GM10248 (cell line): ENCODE results near the gene GRIFIN.

Experiments
- CTCF ChIA-PET: fragments of 300-600 bp; sonication (Branson Sonifier 250); formaldehyde crosslinking; extraction: SDS; loops from one replicate; lab custom pipeline; 2021; ENCODE audit warnings: antibody characterized with exemption; lab: Yijun Ruan, JAX
- POLR2A ChIA-PET: fragments of 350-650 bp; sonication (Branson Sonifier 250); formaldehyde crosslinking; extraction: SDS; loops from one replicate; lab custom pipeline; 2020; ENCODE audit warnings: antibody characterized with exemption; lab: Yijun Ruan, JAX
- DNase-seq: peaks from one replicate; pipeline ENCODE4 v3.0.0; 2012; ENCODE audit errors: extremely low spot score
- CTCF ChIP-seq: IDR thresholded peaks from 2 replicates; pipeline ENCODE4 v1.5.1; 2012; ENCODE audit warnings: mild to moderate bottlenecking, low read depth; ENCODE audit errors: extremely low read depth, missing control alignments, control extremely low read depth

The GRIFIN gene, protein sequence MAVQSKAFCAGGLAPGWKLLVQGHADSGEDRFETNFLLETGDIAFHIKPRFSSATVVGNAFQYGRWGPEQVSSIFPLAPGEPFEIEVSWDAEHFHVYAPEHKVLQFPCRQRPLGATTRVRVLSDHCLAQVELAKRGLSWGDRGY

DNA sequence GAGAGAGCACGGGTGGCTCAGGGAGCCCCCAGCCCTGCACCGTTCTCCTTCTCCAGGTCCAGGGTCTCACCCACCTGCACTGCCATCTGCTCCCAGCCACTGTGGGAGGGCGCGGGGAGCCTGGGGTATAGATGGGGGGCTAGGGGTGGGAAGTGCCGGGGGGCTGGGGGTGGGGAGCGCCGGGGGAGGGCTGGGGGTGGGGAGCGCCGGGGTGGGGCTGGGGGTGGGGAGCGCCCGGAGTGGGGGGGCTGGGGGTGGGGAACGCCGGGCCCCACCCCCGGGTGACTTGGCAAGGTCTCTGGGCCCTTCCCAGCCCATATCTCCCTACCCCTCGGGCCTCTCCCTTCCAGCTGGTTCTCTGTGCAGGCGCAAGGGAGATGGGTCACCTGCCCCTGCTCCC lies at the start of gene GRIFIN:
TSS of gene GRIFIN (minus strand) at position 101 of the 400 bp plus-strand sequence. CDS start at position 86, 15 bp downstream.
- CTCF ChIA-PET, result no interaction called here
- no peak for TF ChIP-seq CTCF
- POLR2A ChIA-PET, result no interaction called here
- DNase-seq, result no peak

GRCh38 chr7:2524808-2525657 lies 48.8 kb upstream of the GRIFIN start:
- DNase-seq, result no peak
- ChIA-PET CTCF (no interaction called here), POLR2A (no interaction called here)
- no peak for TF ChIP-seq CTCF

DNA sequence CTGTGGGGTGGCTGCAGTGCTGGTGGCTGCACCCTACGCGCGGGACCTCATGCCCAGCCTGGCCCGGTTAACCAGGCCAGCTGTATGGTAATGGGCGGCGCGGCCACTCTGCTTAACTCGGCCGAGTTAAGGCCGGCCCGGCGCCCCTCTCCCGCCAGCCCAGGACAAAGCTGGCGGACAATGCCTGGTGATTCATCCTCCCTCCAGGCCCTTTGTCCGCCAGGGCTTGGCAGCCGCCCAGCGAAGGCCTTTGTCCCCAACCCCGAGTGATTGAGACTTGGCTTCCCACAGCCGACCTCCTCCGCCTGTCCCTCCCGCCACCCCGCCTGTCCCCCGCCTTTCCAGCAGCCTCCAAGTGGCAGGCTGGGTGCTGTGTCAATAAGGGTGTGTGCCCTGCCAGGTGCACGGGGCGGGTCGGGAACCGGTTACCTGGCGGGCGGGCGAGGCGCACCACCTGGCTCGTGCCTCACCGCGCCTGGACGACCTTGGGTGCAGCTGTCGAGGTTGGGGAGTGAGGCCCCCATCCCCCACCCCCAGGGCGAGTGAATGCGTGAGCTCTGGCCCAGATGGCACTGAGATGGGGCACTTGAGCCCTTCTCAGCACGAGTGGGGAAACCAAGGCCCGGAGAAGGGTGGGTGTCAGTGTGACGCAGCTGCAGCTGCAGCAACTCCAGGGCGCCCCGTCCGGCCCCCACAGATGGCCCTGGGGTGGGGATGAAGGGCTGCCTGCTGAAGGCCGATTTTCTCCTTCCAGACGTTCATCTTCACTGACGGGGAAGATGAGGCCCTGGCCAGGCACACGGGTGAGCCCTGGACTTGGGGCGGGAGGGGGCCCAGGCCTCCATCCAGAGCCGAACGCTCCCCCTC lies 48.0 kb upstream of the GRIFIN start:
- DNase-seq, result no peak
- POLR2A ChIA-PET, result no interaction called here
- CTCF ChIA-PET, result no interaction called here
- no peak for TF ChIP-seq CTCF

- DNase-seq, result no peak
- TF ChIP-seq CTCF, result no peak
- CTCF ChIA-PET, result no interaction called here
- POLR2A ChIA-PET, result no interaction called here
Measured at GRCh38 chr7:2523461-2523936, 47.3 kb upstream of the GRIFIN start.

- DNase-seq, result no peak
- CTCF ChIA-PET, result interaction anchor here (0.9 to 1.0 kb wide), 2 partner anchors 24 to 54 kb away, joined by 3 to 4 read pairs; no protein-coding TSS in a partner anchor
- TF ChIP-seq CTCF, result no peak
- POLR2A ChIA-PET, result no interaction called here
Measured at GRCh38 chr7:2522780-2523433, 46.7 kb upstream of the GRIFIN start.

DNA sequence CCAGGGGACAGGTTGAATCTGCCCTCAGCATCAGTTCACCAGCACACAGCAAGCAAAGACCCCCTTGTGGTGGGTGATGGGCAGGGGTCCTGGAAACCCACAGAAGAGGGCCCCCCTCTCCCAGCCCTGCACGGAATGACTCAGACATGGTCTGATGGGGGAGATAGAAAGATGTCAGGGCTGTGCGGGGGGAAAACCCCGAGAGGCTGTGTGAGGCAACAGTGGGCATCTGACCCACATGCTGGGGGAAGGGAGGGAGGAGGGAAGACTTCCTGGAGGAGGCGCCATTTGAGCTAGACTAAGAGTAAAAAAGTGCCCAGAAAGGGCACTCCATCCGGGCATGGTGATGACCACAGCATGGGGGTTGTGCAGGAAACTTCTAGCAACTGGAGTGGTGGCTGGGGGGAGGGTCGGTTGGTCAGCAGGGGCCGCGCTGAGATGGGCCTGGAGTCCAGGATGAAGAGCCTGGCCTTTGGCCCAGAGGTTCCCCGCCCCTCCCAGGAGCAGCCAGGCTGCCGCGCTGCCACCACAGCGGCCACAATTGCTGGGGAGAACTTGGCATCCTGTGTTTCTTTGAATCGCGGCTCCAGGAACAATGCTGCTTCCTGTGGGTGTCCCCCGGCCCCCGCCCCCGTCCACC lies 45.9 kb upstream of the GRIFIN start:
- no peak for TF ChIP-seq CTCF
- ChIA-PET CTCF (interaction anchor here (0.9 to 1.0 kb wide), 2 partner anchors 23 to 53 kb away, joined by 3 to 4 read pairs; no protein-coding TSS in a partner anchor), POLR2A (interaction anchor here (0.6 kb wide), 1 partner anchor 476 kb away, joined by 6 read pairs; no protein-coding TSS in a partner anchor)
- DNase-seq, result no peak
